Endothelial cell of umbilical vein (primary cell): ENCODE results near the gene BUB3. TPM values are rescaled to one million over a fixed set of nuclear protein-coding genes. Genes with fewer than 3 reads are reported as not detected.

ENCODE experiments used
- BruUV-seq: library from RNA; stranded (reverse); fragments of 400-500 nt; replicated peaks from 2 replicates; lab custom pipeline; 2021; lab: Mats Ljungman, UMichigan
- CTCF ChIA-PET: fragments of 300-600, 350-600 bp; sonication (Branson Sonifier 250); formaldehyde crosslinking; loops from one replicate; lab custom pipeline; 2021; ENCODE audit warnings: antibody characterized with exemption, inconsistent platforms; lab: Charles Lee
- POLR2A ChIA-PET: fragments of 300-600, 350-600 bp; sonication (Branson Sonifier 250); formaldehyde crosslinking; loops from one replicate; lab custom pipeline; 2021; ENCODE audit warnings: antibody characterized with exemption, inconsistent platforms; lab: Charles Lee
- DNase-seq: peaks from one replicate; pipeline ENCODE4 v3.0.0-alpha.2; 2011; ENCODE audit warnings: low read depth, low spot score
- FAIRE-seq: peaks from 2 replicates; lab custom pipeline; 2011; peaks lifted over from hg19 to GRCh38; lab: Jason Lieb, UNC
- H2AFZ ChIP-seq: 2 replicates; pipeline ENCODE4 v1.6.0; 2012; ENCODE audit warnings: low read depth, low read length, control low read depth, inconsistent platforms
- H3K27ac ChIP-seq: 2 replicates; pipeline ENCODE4 v1.5.1; 2011; ENCODE audit warnings: low read depth, mild to moderate bottlenecking, control low read depth, low read length, moderate library complexity; ENCODE audit not compliant: insufficient read depth
- H3K27me3 ChIP-seq, 2 experiments: 2 replicates each; pipeline versions ENCODE4 v1.6.0 to v1.6.1; 2011; ENCODE audit warnings: low read length in 2 of 2, mixed read lengths in 1 of 2; ENCODE audit not compliant: control insufficient read depth in 2 of 2, insufficient read depth in 2 of 2
- H3K36me3 ChIP-seq, 2 experiments: 2 replicates in 1 of 2; 3 replicates in 1 of 2; pipeline ENCODE4 v1.5.1; 2011; ENCODE audit warnings: low read length in 2 of 2, mild to moderate bottlenecking in 1 of 2, moderate library complexity in 1 of 2; ENCODE audit not compliant: control insufficient read depth in 2 of 2, insufficient read depth in 2 of 2; ENCODE audit errors: extremely low read depth in 1 of 2
- H3K4me1 ChIP-seq: 3 replicates; pipeline ENCODE4 v1.5.1; 2011; ENCODE audit warnings: mild to moderate bottlenecking, low read length; ENCODE audit not compliant: control insufficient read depth, insufficient read depth; ENCODE audit errors: extremely low read depth
- H3K4me2 ChIP-seq: 2 replicates; pipeline ENCODE4 v1.6.1; 2011; ENCODE audit warnings: low read length, control low read depth, mixed read lengths; ENCODE audit not compliant: insufficient read depth
- H3K4me3 ChIP-seq, 3 experiments: fragments of 200-600 bp in 1 of 3; sonication (generic), shearing (Covaris generic) in 1 of 3; replicated peaks in 1 of 3; 2 replicates each; pipeline ENCODE4 v1.5.1; 2011 to 2016; ENCODE audit warnings: control low read depth in 3 of 3, low read length in 3 of 3, mild to moderate bottlenecking in 2 of 3, inconsistent platforms in 1 of 3, low read depth in 1 of 3, moderate library complexity in 1 of 3; ENCODE audit not compliant: insufficient read depth in 1 of 3
- H3K79me2 ChIP-seq: 2 replicates; pipeline ENCODE4 v1.6.0; 2012; ENCODE audit warnings: low read length, inconsistent platforms; ENCODE audit not compliant: control insufficient read depth, insufficient read depth
- H3K9ac ChIP-seq: replicated peaks from 2 replicates; pipeline ENCODE3; 2011; ENCODE audit warnings: low read length, control low read depth; ENCODE audit not compliant: insufficient read depth; ENCODE audit errors: extremely low read depth
- H3K9me1 ChIP-seq: replicated peaks from 3 replicates; pipeline ENCODE4 v1.6.0; 2011; ENCODE audit warnings: mild to moderate bottlenecking, low read length; ENCODE audit not compliant: control insufficient read depth, insufficient read depth; ENCODE audit errors: extremely low read depth
- H3K9me3 ChIP-seq: replicated peaks from 2 replicates; pipeline ENCODE4 v1.5.1; 2012; ENCODE audit warnings: low read length, inconsistent platforms; ENCODE audit not compliant: control insufficient read depth, insufficient read depth
- H4K20me1 ChIP-seq: replicated peaks from 2 replicates; pipeline ENCODE3; 2011; ENCODE audit warnings: mild to moderate bottlenecking, low read length; ENCODE audit not compliant: control insufficient read depth, insufficient read depth; ENCODE audit errors: extremely low read depth
- FOS ChIP-seq: IDR thresholded peaks from 2 replicates; pipeline ENCODE4 v1.6.1; 2011; ENCODE audit warnings: mild to moderate bottlenecking, low read length, moderate library complexity, borderline replicate concordance; ENCODE audit not compliant: insufficient read depth
- dilution Hi-C: fragments of 300-500 bp; cut with MboI; formaldehyde crosslinking; loops from one replicate; pipeline ENCODE4 v1.15.0; 2019; ENCODE audit warnings: low sequenced_read_pairs; ENCODE audit not compliant: extremely low pct_ligation_motif_present
- intact Hi-C: fragments of 100-400 bp; cut with micrococcal nuclease; formaldehyde crosslinking; loops from one replicate; pipeline ENCODE4 v1.10.0; 2022
- polyA plus RNA-seq, 4 experiments: library from polyadenylated mRNA; depleted of rRNA in 3 of 4; stranded (reverse) in 3 of 4; unstranded in 1 of 4; fragments of >200 nt; gene quantifications; 2 replicates each; pipeline versions ENCODE4 v1.2.1 to v1.2.3, GENCODE V29; 2011 to 2012; ENCODE audit warnings: missing spikeins in 1 of 4
- total RNA-seq: library from RNA; stranded (reverse); gene quantifications from 2 replicates; pipeline ENCODE4 v1.2.3, GENCODE V29; 2021
- TF ChIP-seq, protein P1 (sequence below), 2 donors: IDR thresholded peaks; 1 replicate in 1 of 2; 2 replicates in 1 of 2; pipeline ENCODE4 v1.5.1; 2011; ENCODE audit warnings: low read length in 2 of 2, mild to moderate bottlenecking in 2 of 2, moderate library complexity in 2 of 2, control low read depth in 1 of 2, inconsistent platforms in 1 of 2, low read depth in 1 of 2; ENCODE audit not compliant: insufficient read depth in 1 of 2; ENCODE audit errors: extremely low read depth in 1 of 2

Gene BUB3
- total and polyA plus RNA-seq, 2 donors (not counting 3 experiments of a cell fraction or from before 2014, with no cell fraction given): 156 to 193 TPM

DNA sequence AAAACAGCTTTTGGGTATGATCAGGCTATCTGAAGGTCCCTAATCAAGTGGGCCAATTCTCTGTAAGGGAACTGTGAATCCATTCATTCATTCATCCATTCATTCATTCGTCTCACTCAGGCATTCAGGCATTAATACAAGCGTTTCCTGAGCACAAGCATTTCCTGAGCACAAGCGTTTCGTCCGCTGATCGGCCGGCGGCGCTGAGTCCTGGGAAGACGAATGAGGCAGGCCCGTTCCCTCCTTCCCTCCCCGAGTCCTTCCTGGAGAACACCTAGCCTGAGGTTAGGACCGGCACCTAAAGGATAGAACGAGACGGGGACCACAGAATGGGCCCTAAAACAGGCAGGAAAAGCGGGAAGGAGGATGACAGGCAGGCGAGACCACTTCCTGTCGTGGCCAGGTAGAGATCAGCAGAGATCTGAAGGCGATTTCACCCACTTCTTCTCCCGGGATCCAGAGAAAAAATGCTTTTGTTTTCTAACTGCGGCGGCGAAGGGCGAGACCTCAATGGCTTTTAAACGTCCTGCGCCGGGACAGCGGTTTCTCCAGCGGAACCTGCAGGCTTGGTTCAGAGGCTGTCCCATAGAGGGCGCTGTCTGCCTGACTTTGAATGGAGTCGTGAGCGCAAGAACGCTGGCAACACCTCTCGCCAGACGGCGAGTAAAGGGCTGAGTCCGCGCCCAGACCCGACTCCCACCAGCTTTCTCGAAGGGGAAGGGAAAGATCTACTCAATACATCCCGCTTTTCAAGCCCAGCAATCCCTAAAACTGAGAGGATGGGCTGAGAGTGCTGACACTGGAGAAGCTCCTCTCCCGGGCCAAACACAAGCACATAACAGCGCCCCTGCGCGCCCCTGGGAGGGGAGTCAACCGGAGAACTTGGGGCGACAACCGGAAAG, 21.4 kb upstream of the BUB3 start:
- Histone ChIP-seq H2AFZ (peak overlapping the region; percentile 56), H3K79me2 (no peaks in the 10 kb centered on the region), H4K20me1 (no peaks in the 10 kb centered on the region), H3K27me3 (peaks cover 74 to 77% of the 10 kb centered on the region in 2 experiments), H3K9me3 (no peaks in the 10 kb centered on the region), H3K9ac (no peak overlapping the region), H3K4me2 (peak overlapping the region; percentile 66), H3K9me1 (no peaks in the 10 kb centered on the region), H3K4me1 (peaks cover 10% of the 10 kb centered on the region), H3K36me3 (no peaks in the 10 kb centered on the region), H3K4me3 (peak overlapping the region in 2 of 3 experiments; percentile 5 to 12), H3K27ac (no peak overlapping the region)
- DNase-seq (peak; percentile 79), FAIRE-seq (peak; percentile 94)
- intact Hi-C loops: loop anchor here (1.0 to 5.0 kb wide), 8 partner anchors 21 to 834 kb away; partner anchors contain the start of gene BUB3
- ChIA-PET POLR2A (no interaction called here), CTCF (interaction anchor here (0.7 to 2.9 kb wide), 17 partner anchors 9 to 1256 kb away, joined by 3 to 20 read pairs (median 4); partner anchors contain the start of gene BUB3)
- TF ChIP-seq FOS: no peak
- TF ChIP-seq, protein P1, sequence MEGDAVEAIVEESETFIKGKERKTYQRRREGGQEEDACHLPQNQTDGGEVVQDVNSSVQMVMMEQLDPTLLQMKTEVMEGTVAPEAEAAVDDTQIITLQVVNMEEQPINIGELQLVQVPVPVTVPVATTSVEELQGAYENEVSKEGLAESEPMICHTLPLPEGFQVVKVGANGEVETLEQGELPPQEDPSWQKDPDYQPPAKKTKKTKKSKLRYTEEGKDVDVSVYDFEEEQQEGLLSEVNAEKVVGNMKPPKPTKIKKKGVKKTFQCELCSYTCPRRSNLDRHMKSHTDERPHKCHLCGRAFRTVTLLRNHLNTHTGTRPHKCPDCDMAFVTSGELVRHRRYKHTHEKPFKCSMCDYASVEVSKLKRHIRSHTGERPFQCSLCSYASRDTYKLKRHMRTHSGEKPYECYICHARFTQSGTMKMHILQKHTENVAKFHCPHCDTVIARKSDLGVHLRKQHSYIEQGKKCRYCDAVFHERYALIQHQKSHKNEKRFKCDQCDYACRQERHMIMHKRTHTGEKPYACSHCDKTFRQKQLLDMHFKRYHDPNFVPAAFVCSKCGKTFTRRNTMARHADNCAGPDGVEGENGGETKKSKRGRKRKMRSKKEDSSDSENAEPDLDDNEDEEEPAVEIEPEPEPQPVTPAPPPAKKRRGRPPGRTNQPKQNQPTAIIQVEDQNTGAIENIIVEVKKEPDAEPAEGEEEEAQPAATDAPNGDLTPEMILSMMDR (IDR thresholded peaks at IDR 0.05; ENCODE audit: extremely low read depth in 1 of 2, insufficient read depth in 1 of 2, low read depth in 1 of 2, low read length in 2 of 2): peak; percentile 90 to 92
- dilution Hi-C loops: no loop called here
- no TSS peak for BruUV-seq
